ENCODE measurements around the gene MRPL4. TPM values are rescaled to one million over a fixed set of nuclear protein-coding genes. Genes with fewer than 3 reads are reported as not detected.

The MRPL4 gene
- total RNA-seq, 1 experiment from 2014 or later = 112 TPM

DNA sequence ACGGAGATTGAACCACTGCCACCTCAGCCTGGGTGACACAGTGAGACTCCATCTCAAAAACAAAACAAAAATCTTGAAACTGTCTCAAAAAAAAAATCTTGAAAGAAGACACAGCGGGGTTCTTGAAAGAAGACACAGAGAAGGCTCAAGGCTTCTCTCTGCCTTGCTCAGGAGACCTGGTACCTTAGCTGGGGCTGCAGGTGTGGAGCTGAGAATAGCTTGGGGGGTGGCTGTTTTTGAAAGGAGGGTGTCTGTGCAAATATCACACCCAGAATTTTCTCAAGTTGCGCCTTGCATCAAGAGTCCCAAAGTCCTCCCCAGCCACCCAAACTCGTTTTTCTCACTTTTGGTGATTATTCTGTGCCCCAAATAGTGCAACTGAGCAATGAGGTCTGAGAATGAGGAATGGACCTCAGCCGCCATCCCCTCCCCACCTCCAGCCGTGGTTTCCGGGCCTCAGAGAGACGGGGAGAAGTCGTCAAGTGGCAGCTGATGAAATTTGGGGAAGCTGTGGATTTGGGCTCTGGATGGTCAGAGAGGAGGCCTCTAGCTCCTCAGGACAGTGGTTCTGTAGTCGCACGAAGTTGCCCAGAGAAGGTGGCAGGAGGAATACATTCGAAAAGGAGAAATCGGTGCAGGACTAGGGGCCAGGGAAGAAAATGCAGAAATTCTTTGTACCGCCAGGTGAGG lies 29.7 kb upstream of the MRPL4 start:
- no peak for DNase-seq (ENCODE audit: low spot score)
- Histone ChIP-seq H3K4me1 (ENCODE audit: insufficient read depth, low read length, poor library complexity, severe bottlenecking) (no peaks in the 10 kb centered on the region), H3K27ac (ENCODE audit: low read depth, low read length, poor library complexity, severe bottlenecking) (no peak overlapping the region), H3K36me3 (ENCODE audit: insufficient read depth, low read length, poor library complexity, severe bottlenecking) (no peaks in the 10 kb centered on the region), H3K9me3 (ENCODE audit: low read depth, low read length, poor library complexity, severe bottlenecking) (no peaks in the 10 kb centered on the region), H3K4me3 (ENCODE audit: low read depth, low read length, poor library complexity, severe bottlenecking) (no peak overlapping the region), H3K27me3 (replicated peaks; ENCODE audit: insufficient read depth, low read depth, low read length, poor library complexity) (no peaks in the 10 kb centered on the region)
- no peak for TF ChIP-seq EZH2 (IDR thresholded peaks at IDR 0.05; ENCODE audit: borderline replicate concordance, low read depth, low read length, poor library complexity, severe bottlenecking)
- TF ChIP-seq, protein P1, sequence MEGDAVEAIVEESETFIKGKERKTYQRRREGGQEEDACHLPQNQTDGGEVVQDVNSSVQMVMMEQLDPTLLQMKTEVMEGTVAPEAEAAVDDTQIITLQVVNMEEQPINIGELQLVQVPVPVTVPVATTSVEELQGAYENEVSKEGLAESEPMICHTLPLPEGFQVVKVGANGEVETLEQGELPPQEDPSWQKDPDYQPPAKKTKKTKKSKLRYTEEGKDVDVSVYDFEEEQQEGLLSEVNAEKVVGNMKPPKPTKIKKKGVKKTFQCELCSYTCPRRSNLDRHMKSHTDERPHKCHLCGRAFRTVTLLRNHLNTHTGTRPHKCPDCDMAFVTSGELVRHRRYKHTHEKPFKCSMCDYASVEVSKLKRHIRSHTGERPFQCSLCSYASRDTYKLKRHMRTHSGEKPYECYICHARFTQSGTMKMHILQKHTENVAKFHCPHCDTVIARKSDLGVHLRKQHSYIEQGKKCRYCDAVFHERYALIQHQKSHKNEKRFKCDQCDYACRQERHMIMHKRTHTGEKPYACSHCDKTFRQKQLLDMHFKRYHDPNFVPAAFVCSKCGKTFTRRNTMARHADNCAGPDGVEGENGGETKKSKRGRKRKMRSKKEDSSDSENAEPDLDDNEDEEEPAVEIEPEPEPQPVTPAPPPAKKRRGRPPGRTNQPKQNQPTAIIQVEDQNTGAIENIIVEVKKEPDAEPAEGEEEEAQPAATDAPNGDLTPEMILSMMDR (conservative IDR thresholded peaks at IDR 0.05; ENCODE audit: low read depth, low read length) = no peak
- intact Hi-C loops (cut with micrococcal nuclease; ENCODE audit: unreplicated experiment) = no loop called here
- BruUV-seq (replicated peaks) = no TSS peak
- ChIA-PET CTCF (no interaction called here), POLR2A (ENCODE audit: low non-redundant PET) (no interaction called here)

DNA sequence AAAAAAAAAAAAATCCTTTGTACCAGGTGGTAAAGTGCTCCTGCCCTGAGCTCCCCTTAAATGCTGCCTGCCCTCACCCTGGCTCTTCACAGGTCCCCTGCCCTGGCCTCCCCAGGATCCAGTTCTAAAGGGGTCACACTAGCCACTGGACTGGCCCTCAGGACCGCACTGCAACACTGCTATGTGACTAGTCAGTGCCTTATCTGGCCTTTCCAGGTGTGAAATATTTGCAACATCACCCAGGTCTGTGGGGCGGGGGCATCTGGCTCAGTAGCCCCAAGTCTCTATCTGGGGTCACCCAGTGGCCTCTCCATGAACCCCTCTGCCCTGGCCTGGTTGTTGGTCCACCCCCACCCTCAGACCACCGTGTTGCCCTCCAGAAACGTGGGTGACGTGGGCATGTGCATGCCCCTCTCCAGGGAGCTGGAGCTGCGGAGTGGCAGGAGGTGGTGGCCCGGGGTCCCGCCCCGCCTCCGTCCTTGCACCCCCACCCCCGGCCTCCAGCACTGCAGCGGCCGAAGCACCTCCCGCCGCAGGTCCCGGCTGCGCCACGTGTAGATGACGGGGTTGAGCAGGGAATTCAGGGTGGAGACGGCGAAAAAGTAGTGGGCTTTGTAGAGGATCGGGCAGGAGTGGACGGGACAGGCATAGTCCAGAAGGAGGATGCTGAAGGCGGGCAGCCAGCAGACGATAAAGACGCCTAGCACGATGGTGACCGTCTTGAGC lies 28.4 kb upstream of the MRPL4 start:
- Histone ChIP-seq H3K27ac (ENCODE audit: low read depth, low read length, poor library complexity, severe bottlenecking) (no peak overlapping the region), H3K4me1 (ENCODE audit: insufficient read depth, low read length, poor library complexity, severe bottlenecking) (no peaks in the 10 kb centered on the region), H3K27me3 (replicated peaks; ENCODE audit: insufficient read depth, low read depth, low read length, poor library complexity) (no peaks in the 10 kb centered on the region), H3K9me3 (ENCODE audit: low read depth, low read length, poor library complexity, severe bottlenecking) (no peaks in the 10 kb centered on the region), H3K36me3 (ENCODE audit: insufficient read depth, low read length, poor library complexity, severe bottlenecking) (no peaks in the 10 kb centered on the region), H3K4me3 (ENCODE audit: low read depth, low read length, poor library complexity, severe bottlenecking) (no peak overlapping the region)
- no peak for DNase-seq (ENCODE audit: low spot score)
- ChIA-PET CTCF (no interaction called here), POLR2A (ENCODE audit: low non-redundant PET) (interaction anchor here (0.7 kb wide), 1 partner anchor 126 kb away, joined by 4 read pairs; no protein-coding TSS in a partner anchor)
- TF ChIP-seq, protein P1 (conservative IDR thresholded peaks at IDR 0.05; ENCODE audit: low read depth, low read length) = no peak
- TF ChIP-seq EZH2 (IDR thresholded peaks at IDR 0.05; ENCODE audit: borderline replicate concordance, low read depth, low read length, poor library complexity, severe bottlenecking) = no peak
- BruUV-seq (replicated peaks) = no TSS peak
- intact Hi-C loops (cut with micrococcal nuclease; ENCODE audit: unreplicated experiment) = no loop called here

- TF ChIP-seq, protein P1 (conservative IDR thresholded peaks at IDR 0.05; ENCODE audit: low read depth, low read length) = no peak
- no peak for TF ChIP-seq EZH2 (IDR thresholded peaks at IDR 0.05; ENCODE audit: borderline replicate concordance, low read depth, low read length, poor library complexity, severe bottlenecking)
- ChIA-PET POLR2A (ENCODE audit: low non-redundant PET) (interaction anchor here (0.7 kb wide), 1 partner anchor 126 kb away, joined by 4 read pairs; no protein-coding TSS in a partner anchor), CTCF (no interaction called here)
- intact Hi-C loops (cut with micrococcal nuclease; ENCODE audit: unreplicated experiment) = no loop called here
- Histone ChIP-seq H3K36me3 (ENCODE audit: insufficient read depth, low read length, poor library complexity, severe bottlenecking) (no peaks in the 10 kb centered on the region), H3K4me1 (ENCODE audit: insufficient read depth, low read length, poor library complexity, severe bottlenecking) (no peaks in the 10 kb centered on the region), H3K9me3 (ENCODE audit: low read depth, low read length, poor library complexity, severe bottlenecking) (no peaks in the 10 kb centered on the region), H3K4me3 (ENCODE audit: low read depth, low read length, poor library complexity, severe bottlenecking) (no peak overlapping the region), H3K27me3 (replicated peaks; ENCODE audit: insufficient read depth, low read depth, low read length, poor library complexity) (no peaks in the 10 kb centered on the region), H3K27ac (ENCODE audit: low read depth, low read length, poor library complexity, severe bottlenecking) (no peak overlapping the region)
- no TSS peak for BruUV-seq (replicated peaks)
- no peak for DNase-seq (ENCODE audit: low spot score)
Observed at GRCh38 chr19:10224337-10224736, 27.7 kb upstream of the MRPL4 start.

All from A673 (cell line).